ENCODE measurements around the gene DHRSX.
"Not testable (repeated sequence)": the region's sequence is repeated elsewhere in the genome, so short reads cannot be mapped to it uniquely, and the experiment has no call there.

Gene DHRSX

GRCh38 chrX:2497961-2498780 is 2.6 kb downstream of the DHRSX start:
- DNase-seq, result no peak

- no peak for DNase-seq
These were observed 5.2 kb downstream of the DHRSX start for GRCh38 chrX:2495595-2495994.

- no peak for DNase-seq
These were observed 8.1 kb downstream of the DHRSX start for GRCh38 chrX:2492531-2493218.

GRCh38 chrX:2490634-2491033 is 10.1 kb downstream of the DHRSX start:
- no peak for DNase-seq

- DNase-seq, result no peak
These were observed 11.0 kb downstream of the DHRSX start for GRCh38 chrX:2489446-2490445.

GRCh38 chrX:2488621-2489285 is 12.0 kb downstream of the DHRSX start:
- DNase-seq, result no peak

GRCh38 chrX:2487366-2487765 is 13.4 kb downstream of the DHRSX start:
- no peak for DNase-seq

GRCh38 chrX:2486476-2487133 is 14.2 kb downstream of the DHRSX start:
- no peak for DNase-seq

- no peak for DNase-seq
These were observed 14.9 kb downstream of the DHRSX start for GRCh38 chrX:2485789-2486345.

GRCh38 chrX:2484721-2485648 is 15.8 kb downstream of the DHRSX start:
- no peak for DNase-seq

- DNase-seq, result no peak
These were observed 16.5 kb downstream of the DHRSX start for GRCh38 chrX:2484256-2484655.

GRCh38 chrX:2483398-2484060 is 17.2 kb downstream of the DHRSX start:
- no peak for DNase-seq

GRCh38 chrX:2481597-2481996 is 19.2 kb downstream of the DHRSX start:
- not testable (repeated sequence) for DNase-seq

- not testable (repeated sequence) for DNase-seq
These were observed 20.8 kb downstream of the DHRSX start for GRCh38 chrX:2479982-2480381.

- no peak for DNase-seq
These were observed 21.4 kb downstream of the DHRSX start for GRCh38 chrX:2479420-2479780.

GRCh38 chrX:2478546-2479419 is 22.0 kb downstream of the DHRSX start:
- DNase-seq, result no peak

- DNase-seq, result not testable (repeated sequence)
These were observed 23.5 kb downstream of the DHRSX start for GRCh38 chrX:2477313-2477712.

GRCh38 chrX:2474963-2475726 is 25.6 kb downstream of the DHRSX start:
- DNase-seq, result no peak
